GM21515 (cell line): ENCODE results near the gene TMCC1.

Source experiments
- ATAC-seq: cut with Tn5 transposase; IDR thresholded peaks from one replicate; pipeline ENCODE4 v1.9.1; 2021; ENCODE audit not compliant: unreplicated experiment

The TMCC1 gene

DNA sequence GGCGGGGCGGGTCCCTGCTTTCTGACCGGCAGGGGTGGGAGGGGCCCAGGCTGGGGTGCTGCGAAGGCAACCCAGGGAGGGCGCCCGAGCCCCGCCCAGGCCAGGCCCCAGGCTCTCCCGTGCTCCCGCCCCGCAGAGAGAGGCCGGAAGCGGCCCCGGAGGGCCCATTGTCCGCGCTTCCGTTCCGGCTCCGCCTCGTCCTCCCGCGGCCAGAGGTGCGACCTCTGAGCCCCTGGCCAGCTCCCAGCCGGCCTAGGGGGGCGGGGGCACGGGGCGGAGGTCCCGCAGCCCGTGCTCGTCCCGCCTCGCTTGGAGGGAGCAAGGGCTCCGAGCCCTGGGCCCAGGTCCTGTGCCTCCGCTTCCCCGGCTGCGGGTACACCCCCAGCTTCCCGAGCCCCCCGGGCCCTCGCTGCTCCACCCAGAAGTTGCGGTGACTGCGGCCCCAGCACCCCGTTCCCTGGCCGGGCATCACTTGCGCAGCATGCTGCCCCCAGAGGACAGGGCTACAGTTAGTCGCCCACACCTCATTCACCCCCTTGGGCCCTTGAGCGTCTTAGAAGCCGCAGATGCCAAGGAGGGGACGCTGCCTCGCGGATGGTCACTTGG, 266.7 kb downstream of the TMCC1 start:
- peak; percentile 93 for ATAC-seq

DNA sequence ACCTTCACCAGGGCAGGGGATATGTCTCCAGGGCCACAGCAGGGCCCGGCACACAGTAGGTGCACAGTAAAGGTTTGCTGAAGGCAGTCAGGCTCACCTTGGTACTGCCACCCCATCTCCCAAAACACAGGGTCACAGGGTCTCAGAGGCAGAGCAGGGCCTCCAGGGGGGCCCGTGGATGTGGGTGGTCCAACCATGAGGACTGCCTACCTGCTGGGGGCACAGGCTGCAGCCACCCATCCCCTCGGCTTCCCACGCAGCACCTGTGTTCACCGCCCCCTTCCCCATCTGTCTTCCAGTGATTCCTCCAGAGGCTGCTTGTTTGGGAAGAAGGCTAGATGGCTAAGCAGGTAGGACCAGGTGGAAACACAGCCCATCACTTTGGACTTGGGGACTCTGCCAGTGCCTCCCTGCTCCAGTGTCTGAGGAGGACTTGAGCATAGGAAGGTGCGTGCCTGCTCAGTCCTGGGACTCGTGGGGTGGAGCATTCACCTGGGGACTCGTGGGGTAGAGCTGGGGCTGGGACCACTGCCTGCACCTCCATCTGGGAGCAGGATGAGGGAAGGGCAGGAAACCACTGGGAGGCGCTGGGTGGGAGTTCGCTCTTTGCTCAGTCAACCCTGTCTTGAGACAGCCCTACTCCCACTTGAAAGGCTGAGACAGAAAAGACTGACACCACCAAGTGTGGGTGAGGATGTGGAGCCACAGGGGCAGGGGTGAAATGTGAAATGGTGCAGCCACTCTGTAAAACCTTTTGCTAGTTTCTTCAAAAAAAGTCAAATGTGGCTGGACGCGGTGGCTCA, 268.2 kb downstream of the TMCC1 start:
- no peak for ATAC-seq

DNA sequence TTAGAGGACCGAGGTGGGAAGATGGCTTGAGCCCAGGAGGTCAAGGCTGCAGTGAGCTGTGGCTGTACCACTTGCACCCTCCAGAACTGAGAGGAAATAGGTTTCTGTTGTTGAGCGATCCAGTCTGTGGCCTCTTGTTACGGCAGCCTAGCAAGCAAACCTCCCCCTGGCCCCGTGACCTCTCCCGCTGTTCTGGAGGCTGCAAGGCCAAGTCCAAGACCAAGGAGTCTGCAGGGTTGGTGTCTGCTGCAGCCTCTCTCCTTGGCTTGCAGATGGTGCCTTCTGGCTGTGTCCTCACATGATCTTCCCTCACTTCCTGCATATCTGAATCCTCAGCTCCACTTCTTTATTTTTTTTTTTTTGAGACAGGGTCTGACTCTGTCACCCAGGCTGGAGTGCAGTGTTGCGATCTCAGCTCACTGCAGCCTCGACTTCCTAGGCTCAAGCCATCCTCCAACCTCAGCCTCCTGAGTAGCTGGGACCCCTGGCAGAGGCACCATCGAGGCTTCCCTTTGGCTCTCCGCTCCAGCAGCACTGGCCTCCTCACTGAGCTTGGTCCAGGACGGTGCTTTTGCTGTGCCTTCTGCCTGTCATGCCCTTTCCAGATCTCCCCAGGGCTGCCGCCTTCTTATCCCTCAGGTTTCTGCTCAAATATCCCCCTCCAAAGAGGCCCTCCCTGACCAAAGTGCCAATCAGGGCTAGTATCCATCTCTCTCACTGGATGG, 269.0 kb downstream of the TMCC1 start:
- ATAC-seq: no peak

GRCh38 chr3:129623447-129624118, 269.9 kb downstream of the TMCC1 start:
- no peak for ATAC-seq

DNA sequence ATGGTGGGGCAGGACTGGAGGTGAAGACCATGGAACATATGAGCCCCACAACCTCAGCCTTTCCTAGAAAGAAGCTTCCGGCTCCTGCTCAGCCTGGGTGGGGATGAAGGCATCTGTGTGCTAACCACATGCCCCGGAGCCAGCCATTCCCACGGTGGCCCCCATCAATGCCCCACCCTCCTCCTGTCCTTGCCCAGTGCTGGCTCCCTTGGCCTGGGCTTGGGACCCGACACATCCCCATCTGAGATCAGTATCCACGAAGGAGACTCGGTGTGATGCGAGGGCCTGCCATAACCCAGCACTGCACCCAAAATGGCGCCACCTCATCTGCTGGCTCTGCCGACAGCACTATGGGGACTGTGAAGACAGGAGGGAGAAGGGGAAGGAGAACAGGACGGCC, 270.6 kb downstream of the TMCC1 start:
- no peak for ATAC-seq

DNA sequence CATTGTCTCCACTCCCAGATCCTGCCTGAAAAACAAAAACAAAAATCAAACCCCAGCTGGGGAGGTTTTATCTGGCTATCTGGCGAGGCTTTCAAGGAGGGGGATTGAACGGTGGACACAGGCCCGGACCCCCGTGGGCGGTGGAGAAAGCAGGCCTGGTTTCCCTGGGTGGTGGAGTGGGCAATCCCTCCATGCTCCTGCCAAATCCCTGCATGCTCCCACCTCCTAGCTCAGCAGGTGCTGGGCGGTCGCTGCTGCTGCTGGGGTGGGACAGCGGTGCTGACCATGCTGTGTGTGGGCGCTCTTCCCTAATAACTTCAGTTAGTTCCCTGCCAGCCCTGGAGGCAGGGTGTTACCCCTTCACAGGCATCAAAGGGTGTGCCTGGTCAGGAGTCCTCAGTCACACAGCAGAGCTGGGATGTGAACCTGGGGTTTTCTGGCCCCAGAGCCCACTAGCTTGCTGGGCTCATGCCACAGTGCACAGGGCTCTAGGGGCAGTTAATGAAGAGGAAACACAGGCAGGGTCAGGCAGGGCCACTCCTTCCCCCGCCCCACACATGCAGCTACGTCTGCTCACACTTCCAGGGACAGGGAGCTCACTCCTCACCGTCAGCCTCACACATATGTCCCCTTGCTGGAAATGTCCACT, 271.2 kb downstream of the TMCC1 start:
- ATAC-seq: no peak

GRCh38 chr3:129621626-129622225, 271.8 kb downstream of the TMCC1 start:
- no peak for ATAC-seq

DNA sequence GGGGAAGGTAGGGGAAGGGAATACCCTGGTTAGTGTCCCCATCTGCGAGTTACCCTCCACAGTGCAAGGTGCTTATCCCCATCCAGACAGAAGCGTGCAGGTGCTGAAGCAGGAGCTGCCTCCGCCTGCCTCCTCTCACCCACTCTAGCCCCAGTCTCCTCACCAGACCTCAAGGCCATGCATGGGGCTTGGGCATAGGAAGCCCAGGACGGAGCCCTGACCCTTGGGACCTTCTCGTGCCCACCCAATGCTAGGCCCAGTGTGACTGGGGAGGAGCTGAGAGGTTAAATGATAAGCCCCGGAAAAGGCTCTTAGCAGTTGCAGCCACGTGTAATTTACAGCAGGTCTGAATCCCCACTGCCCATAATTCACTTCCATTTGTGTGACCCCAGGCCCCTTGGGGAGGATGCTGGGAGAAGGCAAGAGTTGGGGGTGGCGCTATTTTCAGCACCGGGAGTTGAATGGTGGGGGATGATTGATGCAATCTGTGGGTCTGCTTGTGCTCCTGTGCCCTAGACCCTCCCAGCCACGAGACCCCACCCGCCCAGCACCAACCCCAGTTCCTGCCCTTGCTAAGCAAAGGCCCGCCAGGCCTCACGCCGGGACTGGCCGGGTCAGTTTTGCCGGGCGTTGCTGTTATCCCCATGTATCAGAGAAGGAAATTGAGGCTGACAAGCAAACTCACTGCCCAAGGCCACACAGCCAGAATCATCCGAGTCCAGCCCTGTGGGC, 272.5 kb downstream of the TMCC1 start:
- no peak for ATAC-seq

DNA sequence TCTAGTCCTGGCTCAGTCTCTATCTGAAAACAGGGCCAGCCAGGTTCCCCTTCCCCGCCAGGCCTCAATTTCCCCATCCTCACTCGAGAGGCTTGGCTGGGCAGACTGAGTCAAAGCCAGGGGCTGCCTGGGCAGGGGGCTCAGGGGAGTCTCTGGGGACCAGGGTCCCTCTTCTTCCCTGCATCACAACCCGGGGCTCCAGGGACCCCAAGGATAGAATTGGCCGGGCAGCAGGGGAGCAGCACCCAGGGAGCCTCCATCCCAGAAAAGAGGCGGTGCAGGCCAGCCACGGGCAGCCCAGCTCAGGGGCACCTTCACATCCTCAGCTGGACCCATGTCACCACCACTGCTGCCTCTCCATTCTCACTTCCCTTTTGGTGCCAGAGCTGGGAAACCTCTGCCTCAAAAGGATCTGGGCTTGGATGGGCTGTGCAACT, 273.8 kb downstream of the TMCC1 start:
- ATAC-seq: no peak

DNA sequence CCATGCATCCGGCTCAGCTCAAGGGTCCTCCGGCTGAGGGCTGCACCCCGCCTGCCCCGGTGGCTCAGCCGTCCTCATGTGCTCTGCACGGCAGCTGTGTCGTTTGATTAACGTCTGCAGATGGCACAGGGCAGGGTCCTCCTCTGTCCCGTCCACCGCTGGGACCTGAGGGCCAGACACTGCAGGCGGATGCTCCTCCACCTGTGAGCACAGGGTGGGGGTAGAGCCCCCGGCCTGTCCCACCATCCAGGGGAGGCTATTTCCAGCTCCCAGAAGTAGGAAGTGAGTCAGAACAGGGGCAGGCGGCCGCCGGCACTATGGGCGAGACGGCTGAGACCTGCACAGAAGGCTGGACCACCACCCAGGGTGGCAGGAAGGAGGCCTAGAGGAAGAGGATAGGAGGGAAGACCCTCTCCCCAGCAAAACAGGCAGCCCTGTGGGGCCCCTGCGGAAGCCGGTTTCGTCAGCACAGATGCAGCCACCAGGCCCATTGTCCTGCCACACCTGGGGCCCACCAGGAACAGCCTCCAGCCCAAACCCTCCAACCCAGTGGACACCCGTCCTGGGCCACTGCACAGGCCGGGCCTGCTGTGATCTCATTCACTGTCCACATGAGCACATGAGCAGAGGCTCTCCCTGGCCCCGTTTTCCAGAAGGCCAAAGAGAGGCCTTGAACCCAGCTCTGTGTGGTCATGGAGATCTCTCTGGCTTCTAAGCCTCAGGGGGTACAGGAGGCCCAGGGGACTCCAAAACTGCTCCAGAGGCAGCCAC, 274.4 kb downstream of the TMCC1 start:
- ATAC-seq: no peak

DNA sequence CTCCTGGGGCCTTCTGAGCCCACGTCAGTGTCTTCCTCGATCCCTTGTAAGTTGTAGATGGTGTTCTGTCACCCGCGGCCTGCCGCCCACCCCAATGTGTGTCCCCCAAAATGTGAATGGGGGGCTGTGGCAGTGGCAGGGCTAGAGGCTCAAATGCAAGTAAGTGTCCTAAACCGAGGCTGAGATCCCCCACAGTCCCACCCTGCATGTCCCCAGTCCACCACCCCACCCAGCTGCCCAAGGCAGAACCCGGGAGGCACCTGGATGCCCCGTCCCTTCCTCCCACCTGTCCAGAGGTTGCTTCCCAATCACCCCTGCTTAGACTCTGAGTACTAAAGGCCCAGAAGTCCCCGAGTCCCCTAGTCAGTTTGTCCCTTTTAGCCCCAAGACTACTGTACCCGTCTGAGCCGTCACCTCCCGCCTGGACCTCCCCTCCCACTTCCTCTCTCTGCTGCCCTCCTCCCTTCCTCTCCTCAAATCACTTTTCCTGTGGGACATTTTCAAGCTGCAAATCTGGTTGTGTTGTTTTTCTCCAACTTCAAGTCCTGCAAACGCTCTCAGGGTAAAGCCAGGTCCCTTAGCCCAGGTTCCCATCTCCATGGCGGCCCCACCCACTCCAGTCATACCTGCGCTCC, 275.2 kb downstream of the TMCC1 start:
- no peak for ATAC-seq

DNA sequence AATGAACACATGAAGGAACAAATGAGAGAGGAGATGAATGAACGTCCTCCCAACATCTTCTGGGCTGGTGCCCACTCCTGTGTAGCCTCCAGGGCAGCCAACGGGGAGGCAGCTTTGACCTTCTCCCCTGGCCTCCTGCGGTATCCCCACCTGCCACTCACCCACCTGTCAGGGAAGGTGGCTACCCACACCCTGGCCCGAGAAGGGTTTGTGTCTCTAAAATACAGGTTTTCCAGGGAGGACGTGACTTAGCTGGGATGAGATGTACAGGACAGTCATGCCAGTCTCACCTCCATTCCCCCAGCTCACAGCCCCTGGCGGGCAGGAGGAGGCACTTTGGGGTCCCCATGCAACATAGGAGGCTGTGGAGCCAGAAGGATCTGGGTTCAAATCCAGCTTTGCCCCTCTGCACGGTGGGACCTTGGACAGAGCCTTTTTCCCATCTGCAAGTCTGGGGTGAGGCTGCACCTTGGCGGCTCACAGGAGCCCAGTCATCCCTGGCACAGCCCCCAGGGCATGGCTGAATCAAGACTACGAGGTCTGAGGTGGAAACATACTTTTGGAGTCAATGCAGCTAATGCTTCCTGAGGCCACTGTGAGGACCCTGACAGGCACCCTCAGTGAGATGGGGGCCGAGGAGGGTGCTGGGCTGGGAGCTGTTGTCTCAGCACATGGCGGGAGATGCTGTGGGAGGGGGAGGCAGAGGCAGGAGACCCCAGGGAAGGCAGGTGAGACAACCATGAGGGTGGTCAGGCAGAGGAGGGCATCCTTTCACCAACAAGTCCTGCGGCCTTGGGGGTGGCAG, 275.9 kb downstream of the TMCC1 start:
- no peak for ATAC-seq

DNA sequence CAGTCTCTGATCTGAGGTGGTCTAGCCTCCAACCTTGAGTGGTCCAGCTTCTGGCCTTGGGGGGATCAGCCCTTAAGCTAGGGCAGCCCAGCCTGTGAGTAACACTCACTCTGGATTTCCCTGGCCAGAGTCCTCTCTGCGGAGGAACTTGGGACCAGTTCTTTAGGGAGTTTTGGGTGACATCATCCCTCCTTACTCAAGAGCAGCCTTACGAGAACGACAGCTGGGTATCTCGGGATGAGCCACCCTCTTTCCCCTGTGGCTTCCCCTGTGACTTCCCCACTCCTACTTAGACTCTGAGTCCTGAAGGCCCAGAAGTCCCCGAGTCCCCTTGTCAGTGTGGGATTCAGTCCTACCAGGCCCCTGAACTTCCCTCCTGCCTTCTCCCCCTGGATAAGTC, 276.8 kb downstream of the TMCC1 start:
- ATAC-seq: no peak

DNA sequence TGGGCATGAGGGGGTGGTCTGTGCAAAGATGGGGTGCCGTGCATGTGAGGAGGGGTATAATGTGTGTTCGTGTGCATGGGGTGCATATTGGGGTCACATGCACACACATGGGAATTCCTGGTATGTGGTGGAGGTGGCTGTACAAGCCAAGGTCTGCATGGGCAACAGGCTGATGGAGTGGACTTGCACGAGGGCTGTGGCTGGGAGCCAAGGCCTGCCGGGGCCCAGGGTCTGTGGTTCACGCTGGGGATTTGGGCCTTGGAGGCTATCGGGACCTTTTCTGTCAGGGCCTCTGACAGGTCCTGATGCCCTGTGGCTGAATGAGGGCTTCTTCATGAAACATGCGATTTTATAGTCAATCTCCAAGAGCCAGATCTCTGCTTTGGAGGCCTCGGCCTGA, 277.2 kb downstream of the TMCC1 start:
- no peak for ATAC-seq

DNA sequence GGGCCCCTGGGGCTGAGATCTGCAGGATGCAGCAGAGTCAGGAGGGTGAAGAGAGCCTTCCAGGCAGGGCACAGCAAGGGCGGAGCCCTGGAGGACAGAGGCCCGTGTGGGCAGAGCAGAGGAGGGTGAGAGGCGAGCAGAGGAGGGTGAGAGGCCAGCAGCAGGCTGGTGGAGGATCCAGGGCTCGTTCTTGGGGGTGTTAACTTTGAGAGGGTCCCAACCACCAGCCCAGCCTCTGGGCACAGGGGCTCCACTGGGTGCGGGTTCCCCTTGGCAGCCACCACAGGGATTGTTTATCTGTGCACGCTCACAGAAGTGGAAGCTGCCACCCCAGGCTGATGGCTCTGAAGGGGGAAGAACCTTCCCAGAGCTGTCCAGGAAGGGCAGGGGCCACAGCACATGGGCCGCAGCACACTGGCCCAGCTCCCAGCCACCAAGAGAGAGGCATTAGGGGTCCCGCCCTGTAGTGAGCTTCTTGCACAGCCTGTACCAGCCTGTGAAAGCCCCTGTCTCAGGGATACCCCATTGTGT, 277.7 kb downstream of the TMCC1 start:
- ATAC-seq: no peak

- no peak for ATAC-seq
Observed at GRCh38 chr3:129614927-129615363, 278.6 kb downstream of the TMCC1 start.

DNA sequence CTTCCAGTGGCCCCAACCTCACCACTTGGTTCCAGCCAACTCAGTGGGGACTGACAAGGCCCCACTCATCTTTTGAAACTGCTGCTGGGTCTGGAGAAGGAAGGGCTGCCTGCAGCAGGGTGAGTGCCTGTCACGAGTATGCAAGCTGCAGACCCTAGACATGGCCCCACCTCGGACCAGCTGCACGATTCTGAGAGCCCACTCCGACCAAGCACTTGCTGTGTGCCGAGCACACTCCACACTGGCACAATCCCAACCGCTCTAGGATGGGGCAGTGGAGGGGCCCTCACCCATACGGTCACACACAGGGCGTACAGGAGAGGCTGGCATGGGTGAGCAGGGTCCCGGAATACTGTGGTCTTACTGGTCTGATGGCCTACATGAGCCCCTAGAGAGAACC, 279.1 kb downstream of the TMCC1 start:
- no peak for ATAC-seq

DNA sequence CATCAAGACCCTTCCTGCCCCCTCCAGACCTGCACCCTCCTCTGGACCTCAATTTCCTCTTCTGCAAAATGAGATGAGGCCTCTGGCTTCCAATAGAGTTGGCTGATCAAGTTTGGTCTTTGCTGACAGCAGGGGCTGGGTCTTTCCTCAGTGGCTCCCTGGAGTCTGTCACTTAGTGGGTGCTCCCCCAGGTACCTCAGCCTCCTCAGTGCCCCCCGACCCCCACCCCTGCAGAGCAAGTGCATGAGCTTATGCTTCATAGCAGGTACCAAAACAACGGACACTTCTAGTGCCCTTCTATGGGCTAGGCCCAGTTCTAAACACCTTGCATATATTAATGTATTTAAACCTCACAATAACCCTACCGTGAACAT, 280.2 kb downstream of the TMCC1 start:
- no peak for ATAC-seq
